ENCODE measurements around the gene TTLL11.

TTLL11 gene

DNA sequence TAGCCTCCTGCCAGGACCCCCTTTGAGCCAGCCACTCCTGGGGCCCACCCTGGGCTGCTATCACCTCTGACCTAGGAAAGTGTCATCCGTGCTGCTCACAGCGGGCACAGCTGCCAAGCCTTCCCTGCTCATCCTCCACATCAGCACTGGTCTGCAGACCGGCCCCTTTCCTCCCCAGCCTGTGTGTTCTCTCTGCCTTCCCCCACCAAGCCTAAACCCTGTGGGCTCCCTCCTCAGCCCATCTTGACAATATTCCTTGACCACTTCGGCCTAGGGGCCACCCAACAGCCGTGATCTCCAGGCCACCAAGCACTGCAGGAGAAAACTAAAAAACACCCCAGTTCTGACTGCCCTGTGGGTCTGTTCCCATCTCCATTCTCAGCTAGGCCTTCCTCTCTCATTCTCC is 306.6 kb downstream of the TTLL11 start:
- Histone ChIP-seq H3K4me1 (ENCODE audit: control insufficient read depth in 1 of 2, insufficient read depth in 1 of 2, low read depth in 1 of 2, low read length in 1 of 2) (no peaks in the 10 kb centered on the region), H3K4me3 (ENCODE audit: low read depth in 1 of 2, low read length in 1 of 2) (no peak overlapping the region), H3K36me3 (no peaks in the 10 kb centered on the region), H3K9me3 (no peaks in the 10 kb centered on the region), H3K27ac (no peak overlapping the region), H3K27me3 (peaks cover 4% of the 10 kb centered on the region)
- TF ChIP-seq, protein P1, sequence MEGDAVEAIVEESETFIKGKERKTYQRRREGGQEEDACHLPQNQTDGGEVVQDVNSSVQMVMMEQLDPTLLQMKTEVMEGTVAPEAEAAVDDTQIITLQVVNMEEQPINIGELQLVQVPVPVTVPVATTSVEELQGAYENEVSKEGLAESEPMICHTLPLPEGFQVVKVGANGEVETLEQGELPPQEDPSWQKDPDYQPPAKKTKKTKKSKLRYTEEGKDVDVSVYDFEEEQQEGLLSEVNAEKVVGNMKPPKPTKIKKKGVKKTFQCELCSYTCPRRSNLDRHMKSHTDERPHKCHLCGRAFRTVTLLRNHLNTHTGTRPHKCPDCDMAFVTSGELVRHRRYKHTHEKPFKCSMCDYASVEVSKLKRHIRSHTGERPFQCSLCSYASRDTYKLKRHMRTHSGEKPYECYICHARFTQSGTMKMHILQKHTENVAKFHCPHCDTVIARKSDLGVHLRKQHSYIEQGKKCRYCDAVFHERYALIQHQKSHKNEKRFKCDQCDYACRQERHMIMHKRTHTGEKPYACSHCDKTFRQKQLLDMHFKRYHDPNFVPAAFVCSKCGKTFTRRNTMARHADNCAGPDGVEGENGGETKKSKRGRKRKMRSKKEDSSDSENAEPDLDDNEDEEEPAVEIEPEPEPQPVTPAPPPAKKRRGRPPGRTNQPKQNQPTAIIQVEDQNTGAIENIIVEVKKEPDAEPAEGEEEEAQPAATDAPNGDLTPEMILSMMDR (IDR thresholded peaks at IDR 0.05) = no peak

DNA sequence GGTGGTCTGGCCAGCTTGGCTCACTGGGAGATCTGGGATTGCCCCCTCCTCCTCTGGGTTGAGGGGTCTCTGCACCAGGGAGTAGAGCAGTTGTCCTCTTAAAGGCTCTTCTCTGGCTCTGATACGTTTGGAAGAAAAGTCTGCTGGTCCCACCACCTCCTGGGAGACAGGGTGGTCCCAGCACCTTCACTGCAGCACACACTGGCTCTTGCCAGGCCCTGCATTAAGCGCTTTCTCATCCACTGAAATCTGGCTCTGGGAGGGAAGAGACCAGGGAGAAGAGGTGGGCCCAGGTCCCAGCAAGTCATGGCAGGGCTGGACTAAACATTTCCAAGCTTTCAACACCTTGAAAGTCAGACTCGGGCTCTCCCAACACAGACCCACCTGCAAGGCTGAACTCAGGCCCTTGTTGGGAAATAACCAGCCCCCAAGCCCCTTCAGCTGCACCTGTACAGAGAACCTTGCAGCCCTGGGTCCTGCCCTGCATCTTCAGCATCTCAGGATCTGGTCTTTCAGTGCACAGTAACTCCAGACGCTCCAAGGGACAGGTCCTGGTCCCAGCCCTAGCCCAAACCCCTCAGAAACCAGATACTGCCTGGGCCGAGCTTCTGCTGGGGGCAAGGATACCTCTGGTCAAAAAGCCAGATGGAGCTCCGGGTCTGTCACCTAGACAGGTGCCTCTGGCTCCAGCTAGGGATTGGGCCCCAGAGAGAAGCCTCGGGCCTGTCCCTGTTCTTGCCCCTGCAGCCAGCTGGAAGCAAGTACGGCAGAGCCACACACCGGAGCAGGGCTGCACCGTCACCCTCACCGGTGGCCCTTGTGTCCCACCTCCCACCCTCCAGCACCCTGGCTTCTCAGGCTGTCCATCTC is 307.2 kb downstream of the TTLL11 start:
- Histone ChIP-seq H3K9me3 (no peaks in the 10 kb centered on the region), H3K4me3 (ENCODE audit: low read depth in 1 of 2, low read length in 1 of 2) (no peak overlapping the region), H3K36me3 (no peaks in the 10 kb centered on the region), H3K27me3 (peaks cover 4% of the 10 kb centered on the region), H3K27ac (no peak overlapping the region), H3K4me1 (ENCODE audit: control insufficient read depth in 1 of 2, insufficient read depth in 1 of 2, low read depth in 1 of 2, low read length in 1 of 2) (no peaks in the 10 kb centered on the region)
- TF ChIP-seq, protein P1 (IDR thresholded peaks at IDR 0.05) = no peak

DNA sequence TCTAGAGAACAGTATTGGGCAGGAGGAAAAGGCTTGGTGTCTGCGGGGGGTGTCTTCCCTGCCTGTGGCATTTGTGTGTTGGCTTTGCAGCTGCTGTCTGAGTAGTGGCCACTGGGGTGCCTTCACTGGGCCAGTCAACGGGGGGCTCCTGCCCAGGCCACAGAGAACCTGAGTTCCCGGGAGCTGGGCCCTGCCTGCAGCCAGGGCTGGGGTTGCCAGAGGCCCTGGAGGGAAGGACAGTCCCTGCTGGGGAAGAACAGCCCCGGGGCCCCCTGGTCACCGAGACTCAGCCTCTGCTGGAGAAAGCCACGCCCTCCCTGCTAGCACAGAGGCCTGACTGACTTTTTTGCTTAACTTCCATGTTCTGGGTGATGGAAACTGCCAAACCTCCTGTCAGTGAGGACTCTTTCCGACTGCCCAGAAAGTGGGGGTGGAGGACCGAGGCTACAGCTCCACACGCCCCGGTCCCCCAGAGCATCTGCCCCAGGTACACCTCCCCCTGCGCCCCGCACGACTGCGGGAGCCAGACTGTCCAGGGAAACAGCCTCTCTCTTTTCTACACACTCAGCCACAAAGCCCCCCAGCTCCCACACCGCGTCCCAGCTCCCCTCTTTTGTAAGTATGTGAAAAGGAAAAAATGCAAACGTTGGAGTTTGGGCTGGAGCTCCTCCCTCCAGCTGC is 308.2 kb downstream of the TTLL11 start:
- Histone ChIP-seq H3K27me3 (peaks cover 4% of the 10 kb centered on the region), H3K4me1 (ENCODE audit: control insufficient read depth in 1 of 2, insufficient read depth in 1 of 2, low read depth in 1 of 2, low read length in 1 of 2) (no peaks in the 10 kb centered on the region), H3K4me3 (ENCODE audit: low read depth in 1 of 2, low read length in 1 of 2) (no peak overlapping the region), H3K36me3 (no peaks in the 10 kb centered on the region), H3K9me3 (no peaks in the 10 kb centered on the region), H3K27ac (no peak overlapping the region)
- TF ChIP-seq, protein P1 (IDR thresholded peaks at IDR 0.05) = no peak

DNA sequence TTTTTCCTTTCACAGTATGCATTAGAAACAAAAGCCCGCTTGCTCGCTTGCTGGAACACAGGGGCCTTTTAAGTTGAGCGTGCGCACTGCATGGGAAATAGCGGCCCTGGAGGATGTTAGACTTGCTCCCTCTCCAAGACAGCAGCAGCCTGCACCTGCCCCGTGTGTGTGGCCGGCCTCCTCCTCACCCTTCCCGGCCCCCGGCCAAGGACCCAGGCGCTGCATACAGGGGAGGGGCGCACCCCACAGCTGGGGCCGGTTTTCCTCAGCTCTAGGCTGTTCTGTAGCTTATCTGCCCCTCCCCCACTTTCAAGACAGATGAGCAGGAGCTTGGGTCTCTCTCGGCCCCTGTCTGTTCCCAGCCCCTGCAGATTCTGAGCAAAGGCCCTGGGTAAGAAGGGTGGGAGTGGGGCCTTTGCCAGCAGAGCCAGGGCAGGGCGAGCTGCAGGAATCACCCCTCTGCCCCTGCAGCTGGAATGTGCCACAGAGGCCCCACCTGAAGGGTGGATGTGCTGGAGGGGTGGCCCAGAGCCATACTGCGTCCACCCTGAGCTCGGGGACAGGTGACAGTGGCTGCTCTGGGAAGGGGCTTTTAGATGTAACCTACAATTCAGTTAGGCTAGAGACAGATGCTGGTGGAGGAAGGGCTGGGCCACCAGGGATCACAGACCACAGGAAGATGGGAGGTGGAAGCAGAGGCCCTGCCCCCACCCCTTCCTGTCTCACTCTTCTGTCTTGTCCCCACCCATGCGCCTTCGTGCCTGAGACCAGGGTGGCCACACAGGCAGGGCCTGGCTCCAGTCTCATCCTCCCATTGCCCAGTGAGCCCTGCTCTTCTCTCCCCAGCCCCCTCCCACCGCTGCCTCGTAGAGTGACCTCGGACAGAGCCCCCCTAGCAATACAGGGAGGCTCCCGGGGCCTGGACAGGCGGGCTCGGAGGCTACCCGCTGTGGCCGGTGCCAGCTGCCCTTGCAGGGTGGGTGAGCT is 309.3 kb downstream of the TTLL11 start:
- TF ChIP-seq, protein P1 (IDR thresholded peaks at IDR 0.05) = no peak
- no peaks in the 10 kb centered on the region for H3K36me3 ChIP-seq

DNA sequence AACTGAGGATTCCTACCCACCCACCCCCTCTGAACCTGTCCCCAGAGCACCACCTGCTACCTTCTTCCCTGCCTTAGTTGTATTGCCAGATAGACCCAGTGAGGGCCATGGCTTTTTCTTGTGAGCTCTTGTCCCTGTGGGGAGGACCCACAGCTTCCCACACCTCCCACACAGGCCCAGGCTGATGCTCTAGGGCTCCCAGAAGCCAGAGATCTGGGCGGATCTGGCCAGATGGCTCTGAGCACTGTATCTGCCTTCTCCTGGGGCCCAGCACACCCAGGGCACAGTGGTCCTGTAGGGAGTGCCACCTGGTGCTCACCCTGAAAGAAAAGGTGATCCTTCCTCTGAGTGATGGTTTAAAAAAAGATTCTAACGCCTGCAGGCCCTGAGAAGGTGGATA is 310.0 kb downstream of the TTLL11 start:
- Histone ChIP-seq H3K27ac (no peak overlapping the region), H3K4me3 (ENCODE audit: low read depth in 1 of 2, low read length in 1 of 2) (no peak overlapping the region), H3K36me3 (no peaks in the 10 kb centered on the region), H3K27me3 (peaks cover 4% of the 10 kb centered on the region), H3K9me3 (no peaks in the 10 kb centered on the region), H3K4me1 (ENCODE audit: control insufficient read depth in 1 of 2, insufficient read depth in 1 of 2, low read depth in 1 of 2, low read length in 1 of 2) (no peaks in the 10 kb centered on the region)
- TF ChIP-seq, protein P1 (IDR thresholded peaks at IDR 0.05) = no peak

More for the DNA sequence above, 309.3 kb downstream of the TTLL11 start:
- Histone ChIP-seq H3K4me1 (ENCODE audit: control insufficient read depth in 1 of 2, insufficient read depth in 1 of 2, low read depth in 1 of 2, low read length in 1 of 2) (no peaks in the 10 kb centered on the region), H3K27ac (no peak overlapping the region), H3K27me3 (peaks cover 4% of the 10 kb centered on the region), H3K4me3 (ENCODE audit: low read depth in 1 of 2, low read length in 1 of 2) (no peak overlapping the region), H3K9me3 (no peaks in the 10 kb centered on the region)
